ENCODE data around the gene ZNF778. TPM values are rescaled to one million over a fixed set of nuclear protein-coding genes. Genes with fewer than 3 reads are reported as not detected.
"Not testable (repeated sequence)": the region's sequence is repeated elsewhere in the genome, so short reads cannot be mapped to it uniquely, and the experiment has no call there.

The ZNF778 gene
- total RNA-seq, 1 donor: 8.1 TPM

- no peak for DNase-seq (ENCODE audit: low read depth in 2 of 3, low spot score in 2 of 3)
Observed at GRCh38 chr16:89210904-89211515, 6.5 kb upstream of the ZNF778 start.

GRCh38 chr16:89216315-89217137 is 977 bp upstream of the ZNF778 start:
- peak; percentile 65 to 91 (median 83) for DNase-seq (ENCODE audit: low read depth in 2 of 3, low spot score in 2 of 3)

GRCh38 chr16:89217138-89217387 is 440 bp upstream of the ZNF778 start:
- DNase-seq (ENCODE audit: low read depth in 2 of 3, low spot score in 2 of 3): no peak

- DNase-seq (ENCODE audit: low read depth in 2 of 3, low spot score in 2 of 3): no peak
Observed at GRCh38 chr16:89219365-89219764, 1.9 kb downstream of the ZNF778 start.

GRCh38 chr16:89221604-89222003 is 4.1 kb downstream of the ZNF778 start:
- no peak for DNase-seq (ENCODE audit: low read depth in 2 of 3, low spot score in 2 of 3)

- no peak for DNase-seq (ENCODE audit: low read depth in 2 of 3, low spot score in 2 of 3)
Observed at GRCh38 chr16:89222931-89223330, 5.4 kb downstream of the ZNF778 start.

- no peak for DNase-seq (ENCODE audit: low read depth in 2 of 3, low spot score in 2 of 3)
Observed at GRCh38 chr16:89224665-89225064, 7.2 kb downstream of the ZNF778 start.

- no peak for DNase-seq (ENCODE audit: low read depth in 2 of 3, low spot score in 2 of 3)
Observed at GRCh38 chr16:89230255-89230654, 12.8 kb downstream of the ZNF778 start.

GRCh38 chr16:89232107-89232506 is 14.6 kb downstream of the ZNF778 start:
- no peak for DNase-seq (ENCODE audit: low read depth in 2 of 3, low spot score in 2 of 3)

GRCh38 chr16:89233678-89234490 is 16.4 kb downstream of the ZNF778 start:
- no peak for DNase-seq (ENCODE audit: low read depth in 2 of 3, low spot score in 2 of 3)

- no peak for DNase-seq (ENCODE audit: low read depth in 2 of 3, low spot score in 2 of 3)
Observed at GRCh38 chr16:89237733-89238132, 20.2 kb downstream of the ZNF778 start.

- peak; percentile 84 to 91 (median 89) for DNase-seq (ENCODE audit: low read depth in 2 of 3, low spot score in 2 of 3)
Observed at GRCh38 chr16:89241187-89242007, 23.9 kb downstream of the ZNF778 start.

- no peak for DNase-seq (ENCODE audit: low read depth in 2 of 3, low spot score in 2 of 3)
Observed at GRCh38 chr16:89242795-89243200, 25.3 kb downstream of the ZNF778 start.

- no peak for DNase-seq (ENCODE audit: low read depth in 2 of 3, low spot score in 2 of 3)
Observed at GRCh38 chr16:89243664-89244063, 26.2 kb downstream of the ZNF778 start.

- DNase-seq (ENCODE audit: low read depth in 2 of 3, low spot score in 2 of 3): not testable (repeated sequence)
Observed at GRCh38 chr16:89244264-89244663, 26.8 kb downstream of the ZNF778 start.

GRCh38 chr16:89244754-89245153 is 27.3 kb downstream of the ZNF778 start:
- DNase-seq (ENCODE audit: low read depth in 2 of 3, low spot score in 2 of 3): no peak

GRCh38 chr16:89246383-89246902 is 28.9 kb downstream of the ZNF778 start:
- no peak for DNase-seq (ENCODE audit: low read depth in 2 of 3, low spot score in 2 of 3)

GRCh38 chr16:89246903-89247733 is 29.6 kb downstream of the ZNF778 start:
- DNase-seq (ENCODE audit: low read depth in 2 of 3, low spot score in 2 of 3): peak; percentile 82 to 94 (median 83)

GRCh38 chr16:89247734-89248075 is 30.2 kb downstream of the ZNF778 start:
- DNase-seq (ENCODE audit: low read depth in 2 of 3, low spot score in 2 of 3): not testable (repeated sequence)

All from hematopoietic multipotent progenitor cell (in vitro differentiated cells).